RWPE1 (cell line): Measurements from ENCODE around the gene KDF1.
A peak's percentile ranks its signal among the peaks of the same experiment; 100 is the strongest.
"Not testable (repeated sequence)": the region's sequence is repeated elsewhere in the genome, so short reads cannot be mapped to it uniquely, and the experiment has no call there.

ENCODE experiments used
- CTCF ChIA-PET: fragments of 350-600 bp; sonication (Branson Sonifier 250); formaldehyde crosslinking; extraction: SDS; loops from one replicate; lab custom pipeline; 2021; lab: Yijun Ruan, JAX
- POLR2A ChIA-PET: fragments of 400-600 bp; formaldehyde crosslinking; extraction: SDS; loops from one replicate; lab custom pipeline; 2020; ENCODE audit warnings: antibody characterized with exemption; ENCODE audit not compliant: low non-redundant PET; lab: Yijun Ruan, JAX
- DNase-seq: peaks from one replicate; pipeline ENCODE4 v3.0.0; 2012; ENCODE audit warnings: low spot score
- H3K27ac ChIP-seq: fragments of 450-650 bp; 2 replicates; pipeline ENCODE4 v1.5.1; 2017
- TF ChIP-seq, protein P1 (sequence below): fragments of 450-650 bp; conservative IDR thresholded peaks from 2 replicates; pipeline ENCODE4 v1.5.1; 2017; ENCODE audit warnings: low read depth, mild to moderate bottlenecking

KDF1 gene

DNA sequence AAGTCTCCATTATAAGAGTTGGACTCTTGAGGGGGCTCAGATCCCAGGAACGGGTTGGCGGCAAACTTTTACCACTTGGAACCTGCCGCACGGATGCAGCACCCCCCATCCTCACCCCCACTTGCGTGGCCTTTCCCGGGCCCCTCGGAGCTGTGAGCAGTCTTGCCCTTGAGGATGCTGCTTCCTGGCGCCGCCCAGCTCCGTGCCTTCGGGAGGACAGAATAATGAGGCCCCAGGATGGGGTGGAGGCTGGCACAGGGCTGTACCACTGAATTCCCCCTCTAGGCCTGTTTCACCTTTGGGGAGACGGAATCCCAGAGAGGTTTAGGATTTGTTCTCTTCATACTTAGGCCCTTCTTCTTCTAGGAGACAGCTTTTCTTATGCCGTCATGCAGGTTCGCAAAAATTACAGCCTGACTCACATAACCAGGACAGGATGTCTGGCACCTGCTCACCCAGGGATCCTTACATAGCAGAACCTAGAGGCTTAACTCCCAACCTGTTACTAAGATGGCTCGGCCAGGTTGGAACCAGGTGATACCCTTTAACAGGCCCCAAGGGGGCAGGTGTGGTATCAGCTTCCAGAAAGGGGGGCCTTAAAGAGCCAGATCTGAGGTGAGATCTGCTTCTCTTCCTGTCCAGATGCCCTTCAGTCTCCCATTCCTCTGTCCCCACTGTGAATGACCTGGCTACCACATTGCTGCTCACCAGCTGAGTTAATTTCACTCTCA, 34.7 kb upstream of the KDF1 start:
- peak overlapping the region; percentile 99 for H3K27ac ChIP-seq
- ChIA-PET CTCF (interaction anchor here (0.6 to 1.6 kb wide), 5 partner anchors 31 to 102 kb away, joined by 3 to 10 read pairs (median 3); no protein-coding TSS in a partner anchor), POLR2A (interaction anchor here (0.6 to 0.9 kb wide), 3 partner anchors 18 to 38 kb away, joined by 5 to 19 read pairs (median 6); partner anchors contain the start of gene KDF1)
- no peak for DNase-seq
- TF ChIP-seq, protein P1, sequence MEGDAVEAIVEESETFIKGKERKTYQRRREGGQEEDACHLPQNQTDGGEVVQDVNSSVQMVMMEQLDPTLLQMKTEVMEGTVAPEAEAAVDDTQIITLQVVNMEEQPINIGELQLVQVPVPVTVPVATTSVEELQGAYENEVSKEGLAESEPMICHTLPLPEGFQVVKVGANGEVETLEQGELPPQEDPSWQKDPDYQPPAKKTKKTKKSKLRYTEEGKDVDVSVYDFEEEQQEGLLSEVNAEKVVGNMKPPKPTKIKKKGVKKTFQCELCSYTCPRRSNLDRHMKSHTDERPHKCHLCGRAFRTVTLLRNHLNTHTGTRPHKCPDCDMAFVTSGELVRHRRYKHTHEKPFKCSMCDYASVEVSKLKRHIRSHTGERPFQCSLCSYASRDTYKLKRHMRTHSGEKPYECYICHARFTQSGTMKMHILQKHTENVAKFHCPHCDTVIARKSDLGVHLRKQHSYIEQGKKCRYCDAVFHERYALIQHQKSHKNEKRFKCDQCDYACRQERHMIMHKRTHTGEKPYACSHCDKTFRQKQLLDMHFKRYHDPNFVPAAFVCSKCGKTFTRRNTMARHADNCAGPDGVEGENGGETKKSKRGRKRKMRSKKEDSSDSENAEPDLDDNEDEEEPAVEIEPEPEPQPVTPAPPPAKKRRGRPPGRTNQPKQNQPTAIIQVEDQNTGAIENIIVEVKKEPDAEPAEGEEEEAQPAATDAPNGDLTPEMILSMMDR = no peak

DNA sequence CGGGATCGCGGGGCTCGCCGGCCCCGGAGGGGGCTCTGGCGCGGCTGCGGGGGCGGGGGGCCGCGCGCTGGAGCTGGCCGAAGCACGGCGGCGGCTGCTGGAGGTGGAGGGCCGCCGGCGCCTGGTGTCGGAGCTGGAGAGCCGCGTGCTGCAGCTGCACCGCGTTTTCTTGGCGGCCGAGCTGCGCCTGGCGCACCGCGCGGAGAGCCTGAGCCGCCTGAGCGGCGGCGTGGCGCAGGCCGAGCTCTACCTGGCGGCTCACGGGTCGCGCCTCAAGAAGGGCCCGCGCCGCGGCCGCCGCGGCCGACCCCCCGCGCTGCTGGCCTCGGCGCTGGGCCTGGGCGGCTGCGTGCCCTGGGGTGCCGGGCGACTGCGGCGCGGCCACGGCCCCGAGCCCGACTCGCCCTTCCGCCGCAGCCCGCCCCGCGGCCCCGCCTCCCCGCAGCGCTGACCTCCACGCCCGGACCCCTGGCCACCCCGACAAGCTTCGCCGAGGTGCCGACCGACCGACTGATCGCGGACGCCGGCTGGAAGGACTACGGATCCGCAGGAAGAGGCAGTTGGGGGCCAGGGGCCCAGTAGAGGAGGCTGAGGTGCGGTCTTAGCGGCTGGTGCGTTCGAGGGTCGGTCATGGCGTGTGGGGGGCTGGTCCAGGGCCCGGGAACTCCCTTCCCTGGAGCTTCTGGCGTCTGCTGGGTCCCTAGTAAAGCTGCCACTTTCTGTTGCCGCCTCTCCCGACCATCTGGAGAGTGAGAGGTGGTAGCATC, 33.9 kb upstream of the KDF1 start:
- POLR2A ChIA-PET = interaction anchor here (0.8 to 0.9 kb wide), 2 partner anchors 19 to 34 kb away, joined by 5 to 6 read pairs; partner anchors contain the start of gene KDF1
- TF ChIP-seq, protein P1 = no peak
- DNase-seq = no peak
- CTCF ChIA-PET = interaction anchor here (0.7 to 1.6 kb wide), 5 partner anchors 27 to 103 kb away, joined by 3 to 10 read pairs (median 4); no protein-coding TSS in a partner anchor
- H3K27ac ChIP-seq = peak overlapping the region; percentile 99

DNA sequence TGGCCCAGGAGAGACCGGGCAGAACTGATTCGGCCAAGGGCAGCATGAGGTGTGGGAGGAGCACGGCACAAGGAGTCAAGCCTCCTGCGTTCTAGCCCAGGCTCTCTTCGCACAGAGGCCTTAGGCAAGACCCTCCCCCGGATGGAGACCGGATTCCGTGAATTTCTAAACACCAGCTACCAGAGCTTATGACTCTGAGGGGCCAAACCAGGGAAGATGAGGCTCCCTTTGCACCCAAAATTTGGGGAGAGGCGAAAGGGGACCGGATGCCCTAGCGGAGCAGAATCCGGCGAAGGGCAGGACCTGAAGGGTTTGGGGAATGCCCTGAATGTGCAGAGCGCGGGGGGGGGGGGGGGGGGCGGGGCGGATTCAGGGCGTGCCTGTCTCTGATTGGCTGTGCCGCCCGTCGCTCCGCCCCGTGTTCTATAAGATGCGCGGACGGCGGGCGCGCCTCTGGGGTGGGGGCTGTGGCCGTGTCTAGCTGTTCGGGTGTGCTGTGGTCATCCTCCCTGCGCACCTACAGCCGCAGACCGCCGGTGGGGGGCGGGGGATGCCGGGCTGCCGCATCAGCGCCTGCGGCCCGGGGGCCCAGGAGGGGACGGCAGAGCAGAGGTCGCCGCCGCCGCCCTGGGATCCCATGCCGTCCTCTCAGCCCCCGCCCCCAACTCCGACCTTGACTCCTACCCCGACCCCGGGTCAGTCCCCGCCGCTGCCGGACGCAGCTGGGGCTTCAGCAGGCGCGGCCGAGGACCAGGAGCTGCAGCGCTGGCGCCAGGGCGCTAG, 33.2 kb upstream of the KDF1 start, which contains the start of gene TRNP1:
Gene TRNP1 (plus strand): TSS at position 456 of the 783 bp plus-strand sequence. CDS start 95 bp downstream, at position 551.
- POLR2A ChIA-PET = no interaction called here
- TF ChIP-seq, protein P1 = no peak
- CTCF ChIA-PET = interaction anchor here (0.9 to 1.5 kb wide), 2 partner anchors 26 to 104 kb away, joined by 4 read pairs; no protein-coding TSS in a partner anchor
- DNase-seq = peak; percentile 98
- peak within 1 kb of the TSS; percentile 99 for H3K27ac ChIP-seq

DNA sequence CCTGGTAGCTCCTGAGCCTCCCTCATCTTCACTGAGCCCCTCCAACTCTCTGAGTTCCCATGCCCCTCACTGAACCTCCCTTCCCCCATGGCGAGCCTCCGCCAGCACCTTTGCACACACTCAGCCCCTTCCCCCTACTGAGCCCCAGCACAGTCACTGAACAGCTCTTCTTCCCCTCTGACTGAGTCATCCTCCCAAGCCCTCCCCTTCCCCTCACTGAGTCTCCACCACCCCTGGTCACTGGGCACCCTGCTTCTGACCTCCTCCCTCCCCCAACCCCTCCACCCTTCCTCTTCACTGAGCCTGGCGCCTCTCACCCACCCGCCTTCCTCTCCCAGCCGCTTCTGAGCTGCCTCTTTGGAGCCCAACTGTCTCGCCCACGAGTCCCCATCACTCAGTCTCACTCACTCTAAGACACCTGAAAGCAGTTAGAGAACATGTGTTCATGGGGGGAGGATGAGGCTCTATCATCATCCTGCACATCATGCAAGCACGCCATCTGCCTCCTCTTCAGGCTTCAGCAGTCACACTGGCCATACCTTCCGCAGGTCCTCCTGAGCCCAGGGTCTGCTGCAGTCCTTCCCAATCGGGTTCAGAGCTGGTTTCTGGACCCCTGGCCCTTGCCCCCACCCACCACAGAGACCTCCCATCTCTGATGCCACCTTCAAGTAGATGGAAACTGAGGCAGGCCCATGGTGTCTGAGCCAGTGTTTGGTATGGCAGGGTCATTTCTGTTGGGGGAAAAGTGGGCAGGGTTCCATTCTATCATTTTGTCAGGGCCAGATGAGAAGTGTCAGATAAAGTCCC, 31.2 kb upstream of the KDF1 start:
- no peak overlapping the region for H3K27ac ChIP-seq
- POLR2A ChIA-PET = no interaction called here
- CTCF ChIA-PET = interaction anchor here (0.6 to 0.8 kb wide), 3 partner anchors 9 to 446 kb away, joined by 3 to 6 read pairs (median 3); no protein-coding TSS in a partner anchor
- no peak for DNase-seq
- TF ChIP-seq, protein P1 = no peak

DNA sequence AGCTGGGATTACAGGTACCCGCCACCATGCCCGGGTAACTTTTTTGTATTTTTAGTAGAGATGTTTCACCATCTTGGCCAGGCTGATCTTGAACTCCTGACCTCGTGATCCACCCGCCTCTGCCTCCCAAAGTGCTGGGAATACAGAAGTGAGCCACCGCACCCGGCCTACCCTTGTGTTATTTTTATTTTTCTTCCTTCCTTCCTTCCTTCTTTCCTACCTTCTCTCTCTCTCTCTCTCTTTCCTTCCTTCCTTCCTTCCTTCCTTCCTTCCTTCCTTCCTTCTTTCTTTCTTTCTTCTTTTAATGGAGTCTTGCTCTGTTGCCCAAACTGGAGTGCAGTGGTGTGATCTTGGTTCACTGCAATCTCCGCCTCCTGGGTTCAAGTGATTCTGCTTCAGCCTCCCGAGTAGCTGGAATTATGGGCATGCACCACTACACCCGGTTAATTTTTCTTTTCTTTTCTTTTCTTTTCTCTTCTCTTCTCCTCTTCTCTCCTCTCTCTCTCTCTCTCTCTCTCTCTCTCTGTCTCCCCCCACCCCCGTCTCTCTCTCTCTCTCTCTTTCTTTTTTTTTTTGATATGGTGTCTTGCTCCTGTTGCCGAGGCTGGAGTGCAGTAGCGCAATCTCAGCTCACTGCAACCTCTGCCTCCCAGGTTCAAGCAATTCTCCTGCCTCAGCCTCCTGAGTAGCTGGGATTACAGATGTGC, 29.3 kb upstream of the KDF1 start:
- CTCF ChIA-PET, DNase-seq: not testable (repeated sequence)

More for the DNA sequence above, 29.3 kb upstream of the KDF1 start:
- not testable (repeated sequence) for H3K27ac ChIP-seq
- POLR2A ChIA-PET = interaction anchor here (0.6 kb wide), 1 partner anchor 170 kb away, joined by 7 read pairs; no protein-coding TSS in a partner anchor
